HCT116 (cell line): ENCODE measurements around the gene ADGRV1. TPM values are rescaled to one million over a fixed set of nuclear protein-coding genes. Genes with fewer than 3 reads are reported as not detected.

Source experiments
- ATAC-seq: fragments of 200-7000 bp; cut with Tn5 transposase; 2 replicates; pipeline ENCODE4 v1.9.1; 2020; ENCODE audit warnings: mild to moderate bottlenecking, moderate library complexity
- BruUV-seq: library from RNA; stranded (reverse); fragments of 400-500 nt; replicated peaks from 2 replicates; lab custom pipeline; 2021; lab: Mats Ljungman, UMichigan
- CTCF ChIA-PET: fragments of 300-600 bp; sonication (Branson Sonifier 250); formaldehyde crosslinking; loops from one replicate; lab custom pipeline; 2021; ENCODE audit warnings: antibody characterized with exemption; lab: Charles Lee
- POLR2A ChIA-PET: fragments of 300-600, 350-600 bp; sonication (Branson Sonifier 250); formaldehyde crosslinking; loops from one replicate; lab custom pipeline; 2021; ENCODE audit warnings: antibody characterized with exemption; lab: Charles Lee
- RAD21 ChIA-PET, 2 experiments: fragments of 300-600 bp; sonication (Branson Sonifier 250); formaldehyde crosslinking; loops; one replicate each; lab custom pipeline; 2023; ENCODE audit warnings: low total read pairs in 2 of 2; ENCODE audit not compliant: uncharacterized antibody in 2 of 2, unreplicated experiment in 2 of 2, low non-redundant PET in 1 of 2; lab: Charles Lee
- DNase-seq: peaks from one replicate; pipeline ENCODE4 v3.0.0-alpha.2; 2010; ENCODE audit warnings: low read depth, low spot score
- H2AFZ ChIP-seq: fragments of 200-600 bp; shearing (Covaris generic), sonication (generic); 2 replicates; pipeline ENCODE4 v1.6.1; 2017; ENCODE audit warnings: low read depth, mixed run types, mixed read lengths, antibody characterized with exemption, low read length; ENCODE audit not compliant: poor library complexity, severe bottlenecking
- H3K27ac ChIP-seq: 2 replicates; pipeline ENCODE4 v1.5.1; 2012; ENCODE audit warnings: low read depth, low read length
- H3K27me3 ChIP-seq: fragments of 200-600 bp; sonication (generic); 2 replicates; pipeline ENCODE4 v1.6.1; 2016; ENCODE audit warnings: mixed run types, low read length, mixed read lengths; ENCODE audit not compliant: insufficient read depth
- H3K36me3 ChIP-seq, 2 experiments: fragments of 200-500 bp in 1 of 2; fragments of 200-600 bp in 1 of 2; sonication (Bioruptor generic) in 1 of 2; sonication (generic) in 1 of 2; 2 replicates each; pipeline versions ENCODE4 v1.5.1 to v1.6.1; 2014 to 2016; ENCODE audit warnings: low read length in 2 of 2, inconsistent platforms in 1 of 2, mixed read lengths in 1 of 2, mixed run types in 1 of 2; ENCODE audit not compliant: insufficient read depth in 2 of 2, control insufficient read depth in 1 of 2
- H3K4me1 ChIP-seq, 2 experiments: fragments of 200-600 bp in 1 of 2; sonication (generic) in 1 of 2; 2 replicates each; pipeline versions ENCODE4 v1.5.1 to v1.6.1; 2012 to 2017; ENCODE audit warnings: low read length in 2 of 2, inconsistent platforms in 1 of 2, mild to moderate bottlenecking in 1 of 2, mixed read lengths in 1 of 2, mixed run types in 1 of 2, moderate library complexity in 1 of 2; ENCODE audit not compliant: insufficient read depth in 2 of 2, control insufficient read depth in 1 of 2
- H3K4me2 ChIP-seq: fragments of 200-600 bp; sonication (generic); 2 replicates; pipeline ENCODE4 v1.6.1; 2017; ENCODE audit warnings: mixed run types, low read length, mixed read lengths
- H3K4me3 ChIP-seq, 2 experiments: fragments of 200-600 bp in 1 of 2; sonication (generic) in 1 of 2; replicated peaks in 1 of 2; 2 replicates each; pipeline ENCODE4 v1.5.1; 2011 to 2016; ENCODE audit warnings: low read length in 2 of 2, control low read depth in 1 of 2, low read depth in 1 of 2, mild to moderate bottlenecking in 1 of 2, mixed read lengths in 1 of 2, mixed run types in 1 of 2
- H3K79me2 ChIP-seq: fragments of 200-600 bp; sonication (generic); 2 replicates; pipeline ENCODE4 v1.6.1; 2017; ENCODE audit warnings: mild to moderate bottlenecking, mixed run types, low read length, moderate library complexity, mixed read lengths; ENCODE audit not compliant: insufficient read depth
- H3K9ac ChIP-seq: fragments of 200-600 bp; sonication (generic); 2 replicates; pipeline ENCODE4 v1.6.1; 2016; ENCODE audit warnings: low read length, mixed read lengths
- H3K9me2 ChIP-seq: fragments of 200-600 bp; sonication (generic), shearing (Covaris generic); 2 replicates; pipeline ENCODE4 v1.6.1; 2017; ENCODE audit warnings: mixed run types, mild to moderate bottlenecking, moderate library complexity; ENCODE audit not compliant: insufficient read depth
- H3K9me3 ChIP-seq, 2 experiments: fragments of 200-500 bp in 1 of 2; fragments of 200-600 bp in 1 of 2; sonication (Bioruptor generic) in 1 of 2; sonication (generic) in 1 of 2; 2 replicates each; pipeline ENCODE4 v1.6.1; 2014 to 2017; ENCODE audit warnings: low read length in 2 of 2, mixed read lengths in 2 of 2, inconsistent platforms in 1 of 2, low read depth in 1 of 2, mild to moderate bottlenecking in 1 of 2, mixed run types in 1 of 2, moderate library complexity in 1 of 2; ENCODE audit not compliant: control insufficient read depth in 1 of 2, insufficient read depth in 1 of 2
- H4K20me1 ChIP-seq: fragments of 200-600 bp; sonication (generic), shearing (Covaris generic); 2 replicates; pipeline ENCODE4 v1.6.1; 2017; ENCODE audit warnings: mixed run types, mild to moderate bottlenecking, moderate library complexity; ENCODE audit not compliant: insufficient read depth
- ATF3 ChIP-seq: IDR thresholded peaks from 2 replicates; pipeline ENCODE4 v1.6.1; 2012
- EZH2 ChIP-seq: fragments of 200-600 bp; sonication (generic); IDR thresholded peaks from 2 replicates; pipeline ENCODE4 v1.6.1; 2017; ENCODE audit warnings: antibody characterized with exemption, mixed run types
- FOSL1 ChIP-seq: IDR thresholded peaks from 2 replicates; pipeline ENCODE4 v1.6.1; 2012; ENCODE audit warnings: low read depth
- intact Hi-C: fragments of 100-400 bp; cut with micrococcal nuclease; formaldehyde crosslinking; loops from 2 replicates; pipeline ENCODE4 v1.10.0; 2022
- total RNA-seq: library from RNA; stranded (reverse); gene quantifications from one replicate; pipeline ENCODE4 v1.2.1, GENCODE V29; 2021; ENCODE audit not compliant: unreplicated experiment

The ADGRV1 gene
- total RNA-seq, 1 experiment from 2014 or later = 6.0 TPM

- no peak for DNase-seq
- H3K79me2 ChIP-seq = no peaks in the 10 kb centered on the region
- no peak overlapping the region for H2AFZ ChIP-seq
- H3K4me2 ChIP-seq = no peak overlapping the region
- ChIA-PET RAD21 (no interaction called here), CTCF (no interaction called here), POLR2A (no interaction called here)
- H3K4me3 ChIP-seq = no peak overlapping the region
- no peak overlapping the region for H3K27ac ChIP-seq
- TF ChIP-seq FOSL1 (no peak), ATF3 (no peak)
- H3K9ac ChIP-seq = no peak overlapping the region
- no TSS peak for BruUV-seq
- no peaks in the 10 kb centered on the region for H3K9me3 ChIP-seq
- no peak for ATAC-seq
- no peaks in the 10 kb centered on the region for H3K9me2 ChIP-seq
- H3K4me1 ChIP-seq = no peaks in the 10 kb centered on the region
- no peaks in the 10 kb centered on the region for H4K20me1 ChIP-seq
- H3K27me3 ChIP-seq = no peaks in the 10 kb centered on the region
- intact Hi-C loops = no loop called here
- no peaks in the 10 kb centered on the region for H3K36me3 ChIP-seq
Measured at GRCh38 chr5:91144491-91145332, 586.1 kb downstream of the ADGRV1 start.

GRCh38 chr5:91145333-91145620 lies 586.7 kb downstream of the ADGRV1 start:
- intact Hi-C loops = no loop called here
- ChIA-PET RAD21 (no interaction called here), POLR2A (no interaction called here), CTCF (no interaction called here)
- Histone ChIP-seq H3K27ac (no peak overlapping the region), H3K36me3 (no peaks in the 10 kb centered on the region), H3K9me2 (no peaks in the 10 kb centered on the region), H3K4me1 (peaks cover 0 to 5% of the 10 kb centered on the region in 2 experiments; a peak in 2 of 4 replicates), H2AFZ (no peak overlapping the region), H3K4me3 (no peak overlapping the region), H3K9ac (no peak overlapping the region), H3K27me3 (no peaks in the 10 kb centered on the region), H3K79me2 (no peaks in the 10 kb centered on the region), H3K4me2 (no peak overlapping the region), H3K9me3 (no peaks in the 10 kb centered on the region), H4K20me1 (no peaks in the 10 kb centered on the region)
- ATAC-seq (no peak), DNase-seq (no peak)
- no peak for TF ChIP-seq EZH2
- no TSS peak for BruUV-seq
